RWPE1 (cell line): Measurements from ENCODE around the gene IFRD2.
A peak's percentile ranks its signal among the peaks of the same experiment; 100 is the strongest.

Experiments
- CTCF ChIA-PET: fragments of 350-600 bp; sonication (Branson Sonifier 250); formaldehyde crosslinking; extraction: SDS; loops from one replicate; lab custom pipeline; 2021; lab: Yijun Ruan, JAX
- POLR2A ChIA-PET: fragments of 400-600 bp; formaldehyde crosslinking; extraction: SDS; loops from one replicate; lab custom pipeline; 2020; ENCODE audit warnings: antibody characterized with exemption; ENCODE audit not compliant: low non-redundant PET; lab: Yijun Ruan, JAX
- DNase-seq: peaks from one replicate; pipeline ENCODE4 v3.0.0; 2012; ENCODE audit warnings: low spot score
- H3K27ac ChIP-seq: fragments of 450-650 bp; 2 replicates; pipeline ENCODE4 v1.5.1; 2017
- CTCF ChIP-seq: fragments of 450-650 bp; conservative IDR thresholded peaks from 2 replicates; pipeline ENCODE4 v1.5.1; 2017; ENCODE audit warnings: low read depth, mild to moderate bottlenecking

Gene IFRD2

GRCh38 chr3:50294492-50295403, 2.5 kb upstream of the IFRD2 start:
- ChIA-PET POLR2A (interaction anchor here (0.5 kb wide), 1 partner anchor 34 kb away, joined by 3 read pairs; no protein-coding TSS in a partner anchor), CTCF (interaction anchor here (1.5 kb wide), 1 partner anchor 29 kb away, joined by 3 read pairs; no protein-coding TSS in a partner anchor)

GRCh38 chr3:50294089-50294488, 1.9 kb upstream of the IFRD2 start:
- ChIA-PET POLR2A (interaction anchor here (0.6 kb wide), 1 partner anchor 32 kb away, joined by 3 read pairs; no protein-coding TSS in a partner anchor), CTCF (no interaction called here)
- no peak for DNase-seq
- TF ChIP-seq CTCF = no peak
- peak overlapping the region; percentile 93 for H3K27ac ChIP-seq

More at GRCh38 chr3:50294492-50295403, 2.5 kb upstream of the IFRD2 start:
- H3K27ac ChIP-seq = peak overlapping the region; percentile 93
- DNase-seq = no peak
- no peak for TF ChIP-seq CTCF

GRCh38 chr3:50293079-50293801, 1.0 kb upstream of the IFRD2 start:
- DNase-seq = no peak
- ChIA-PET CTCF (no interaction called here), POLR2A (no interaction called here)
- H3K27ac ChIP-seq = peak overlapping the region; percentile 93
- no peak for TF ChIP-seq CTCF

GRCh38 chr3:50290161-50290641, 2.0 kb downstream of the IFRD2 start:
- CTCF ChIA-PET = no interaction called here

GRCh38 chr3:50289130-50289529, 3.1 kb downstream of the IFRD2 start:
- ChIA-PET POLR2A (no interaction called here), CTCF (no interaction called here)
- no peak for TF ChIP-seq CTCF
- peak overlapping the region; percentile 93 for H3K27ac ChIP-seq
- DNase-seq = no peak

More at GRCh38 chr3:50290161-50290641, 2.0 kb downstream of the IFRD2 start:
- POLR2A ChIA-PET = no interaction called here
- DNase-seq = no peak
- TF ChIP-seq CTCF = no peak
- peak overlapping the region; percentile 93 for H3K27ac ChIP-seq
